Activated naive CD4-positive, alpha-beta T cell treated with Interleukin-2 at 50 U/mL for 16 hours (primary cell): Measurements from ENCODE around the gene PLET1.
A peak's percentile ranks its signal among the peaks of the same experiment; 100 is the strongest.

Experiments
- DNase-seq: peaks from one replicate; pipeline ENCODE4 v3.0.0-alpha.2; 2020

The PLET1 gene, protein sequence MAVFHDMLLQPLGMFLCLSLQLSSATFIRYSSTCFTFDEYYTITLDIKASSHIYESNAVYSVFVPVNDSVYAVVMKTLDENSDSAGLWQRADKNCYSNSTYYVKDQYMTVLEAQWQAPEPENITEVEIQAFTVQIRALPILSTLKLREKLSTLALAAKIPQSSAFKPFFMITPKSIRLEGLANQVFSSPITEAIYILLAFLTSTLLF

DNA sequence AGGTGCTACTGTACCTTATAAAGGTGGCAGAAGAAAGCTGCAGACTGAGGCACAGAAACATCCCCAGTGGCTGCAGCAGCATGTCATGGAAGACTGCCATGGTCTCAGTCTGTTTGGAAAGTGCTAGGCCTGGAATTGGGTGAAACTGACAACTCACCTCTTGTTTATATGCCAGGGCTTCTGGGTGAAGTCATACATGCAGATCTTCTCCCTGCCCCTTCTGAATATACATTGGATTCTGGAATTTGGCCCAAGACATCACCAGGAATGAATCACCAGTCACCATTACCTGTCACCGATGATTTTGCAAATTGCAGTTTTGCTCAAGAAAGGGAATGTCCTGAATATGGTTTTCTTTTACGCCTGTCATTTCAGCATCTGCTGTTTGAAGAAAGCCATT, at the start of gene PLET1:
PLET1 (minus strand) TSS at position 371 of the 400 bp plus-strand sequence; CDS start at position 100, 271 bp downstream.
- DNase-seq: no peak

DNA sequence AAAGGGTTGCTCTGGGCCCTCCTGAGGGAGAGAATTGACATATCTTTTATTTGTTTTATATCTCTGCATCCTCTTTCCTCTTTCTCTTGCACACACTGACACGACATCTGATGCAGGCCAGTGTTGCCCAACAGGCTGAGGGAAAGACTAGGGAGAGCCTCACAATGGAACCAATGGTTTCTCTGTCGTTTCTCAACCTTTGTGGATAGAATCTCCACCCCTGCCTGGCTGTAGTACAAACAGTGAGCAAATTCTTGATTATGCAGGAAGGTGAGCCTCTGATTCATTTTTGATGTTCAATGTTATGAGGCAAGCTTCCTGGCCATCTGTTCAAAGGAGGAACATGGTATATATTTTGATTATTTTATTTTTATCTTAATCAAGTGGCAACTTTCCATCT, 49.8 kb upstream of the PLET1 start:
- no peak for DNase-seq

DNA sequence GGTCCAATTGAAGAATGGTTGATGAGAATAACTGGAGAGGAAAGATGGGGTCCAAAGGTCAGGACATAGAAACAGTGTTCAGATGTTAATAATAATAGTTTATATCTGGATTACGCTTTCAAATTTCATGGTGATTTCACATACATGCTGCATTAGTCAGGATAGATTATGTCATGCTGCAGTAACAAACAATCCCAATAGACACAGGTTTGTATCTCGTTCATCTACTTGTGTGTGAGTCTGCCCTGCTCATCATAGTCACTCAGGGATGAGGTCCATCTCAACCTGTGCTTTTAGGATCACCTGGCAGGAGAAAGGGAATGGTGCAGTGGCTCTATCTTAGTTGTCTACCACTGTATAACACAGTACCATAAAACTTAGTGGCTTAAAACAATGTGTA, 48.0 kb upstream of the PLET1 start:
- no peak for DNase-seq

DNA sequence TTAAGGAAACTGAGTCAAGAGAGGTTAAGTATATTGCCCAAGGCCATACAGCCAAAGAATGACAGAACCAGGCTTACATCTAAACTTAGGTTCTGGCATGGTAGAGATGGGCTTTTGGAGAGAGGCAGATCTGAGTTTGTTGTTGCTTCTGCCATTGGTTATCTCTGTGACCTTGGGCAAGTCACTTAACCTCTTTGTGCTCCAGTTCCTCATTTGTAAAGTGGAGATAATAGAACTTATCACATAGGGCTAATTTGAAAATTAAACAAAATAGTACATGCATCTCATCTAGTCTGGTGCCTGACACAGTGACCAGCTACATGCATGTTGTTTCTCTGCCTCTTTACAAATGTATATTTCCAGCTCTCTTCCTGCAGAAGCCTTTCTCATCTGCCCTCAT, 47.0 kb upstream of the PLET1 start:
- no peak for DNase-seq

DNA sequence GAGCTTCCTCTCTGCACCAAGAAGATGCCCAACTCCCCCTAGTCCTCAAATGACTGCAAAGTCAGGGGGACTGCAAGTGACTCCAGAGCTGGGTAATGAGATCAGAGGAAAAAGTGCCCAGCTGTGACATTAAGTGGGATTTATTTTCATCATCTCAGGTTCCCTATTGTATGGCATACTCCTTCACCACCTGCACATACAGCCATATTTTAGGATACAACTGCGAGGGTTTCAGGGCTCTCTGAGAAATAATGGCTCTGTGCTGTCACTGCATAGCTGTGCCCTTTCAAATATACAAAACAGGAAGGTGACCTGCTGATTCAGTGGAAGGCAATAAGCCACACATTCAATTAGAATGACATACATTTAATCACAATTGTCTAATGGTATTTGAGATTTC, 45.6 kb upstream of the PLET1 start:
- DNase-seq: no peak

DNA sequence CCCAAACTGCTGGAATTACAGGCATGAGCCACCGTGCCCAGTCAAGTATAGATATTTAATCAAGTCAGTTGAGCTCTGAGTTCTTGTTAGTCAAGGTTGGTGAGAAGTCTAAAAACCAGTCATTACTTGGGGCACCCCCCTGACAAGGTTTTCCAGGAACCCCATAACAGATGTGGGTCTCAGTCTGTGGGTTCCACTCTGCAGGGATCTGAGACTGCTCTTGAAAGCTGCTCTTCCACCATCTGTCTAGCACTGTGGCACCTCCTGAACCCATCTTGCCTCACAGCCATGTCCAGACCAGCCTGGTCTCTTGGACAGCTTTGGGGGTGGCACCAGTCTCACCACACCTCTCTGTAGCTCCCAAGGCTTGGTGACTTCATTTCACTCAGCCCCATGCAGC, 44.3 kb upstream of the PLET1 start:
- no peak for DNase-seq

DNA sequence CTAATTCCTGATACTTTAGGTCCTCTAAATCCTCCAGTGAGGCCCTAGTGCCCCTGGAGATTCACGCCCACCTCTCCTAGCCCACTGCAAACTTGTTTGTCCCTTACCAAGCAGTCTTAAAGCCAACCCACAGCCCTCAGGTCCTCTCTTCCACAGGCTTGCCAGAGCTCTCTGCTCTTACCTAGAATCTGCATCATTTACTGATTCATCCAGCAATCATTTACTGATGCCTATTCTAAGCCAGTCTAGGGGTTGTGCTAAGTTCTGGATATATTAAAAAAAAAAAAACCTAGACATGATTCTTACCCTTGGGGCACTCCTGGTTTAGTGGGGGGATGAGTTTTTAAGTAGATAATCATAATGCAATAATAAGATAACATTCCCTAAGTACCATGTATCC, 43.0 kb upstream of the PLET1 start:
- DNase-seq: no peak

DNA sequence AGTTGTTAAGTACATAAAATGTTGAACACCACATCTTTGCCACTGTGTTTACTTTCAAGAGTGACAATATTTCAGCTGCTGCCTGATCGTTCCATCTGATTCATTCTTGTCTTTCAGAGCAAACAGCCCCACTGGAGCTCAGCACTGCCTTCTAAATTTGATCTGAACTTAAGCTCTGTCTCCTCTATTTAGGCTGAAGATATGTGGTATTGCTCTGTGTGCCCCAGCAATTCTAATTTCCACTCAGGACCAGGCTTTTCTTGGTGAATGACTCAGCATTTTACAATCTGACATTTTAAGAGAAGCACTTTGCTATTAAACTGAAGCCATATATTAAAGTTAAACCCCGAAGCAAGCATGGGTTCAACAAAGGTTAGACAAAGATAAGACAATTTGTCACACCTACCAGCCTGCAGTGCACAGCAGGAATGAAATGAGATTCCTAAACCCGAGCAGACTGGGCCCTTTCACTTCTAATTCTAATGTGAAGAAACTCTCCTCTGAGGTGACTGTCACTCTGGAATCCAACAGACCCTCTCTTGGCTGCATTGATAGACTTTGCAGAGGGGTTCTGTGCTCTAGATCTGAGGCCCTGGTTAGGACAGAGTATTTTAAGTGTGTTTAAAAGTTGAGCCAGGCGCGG, 41.7 kb upstream of the PLET1 start:
- DNase-seq: no peak

DNA sequence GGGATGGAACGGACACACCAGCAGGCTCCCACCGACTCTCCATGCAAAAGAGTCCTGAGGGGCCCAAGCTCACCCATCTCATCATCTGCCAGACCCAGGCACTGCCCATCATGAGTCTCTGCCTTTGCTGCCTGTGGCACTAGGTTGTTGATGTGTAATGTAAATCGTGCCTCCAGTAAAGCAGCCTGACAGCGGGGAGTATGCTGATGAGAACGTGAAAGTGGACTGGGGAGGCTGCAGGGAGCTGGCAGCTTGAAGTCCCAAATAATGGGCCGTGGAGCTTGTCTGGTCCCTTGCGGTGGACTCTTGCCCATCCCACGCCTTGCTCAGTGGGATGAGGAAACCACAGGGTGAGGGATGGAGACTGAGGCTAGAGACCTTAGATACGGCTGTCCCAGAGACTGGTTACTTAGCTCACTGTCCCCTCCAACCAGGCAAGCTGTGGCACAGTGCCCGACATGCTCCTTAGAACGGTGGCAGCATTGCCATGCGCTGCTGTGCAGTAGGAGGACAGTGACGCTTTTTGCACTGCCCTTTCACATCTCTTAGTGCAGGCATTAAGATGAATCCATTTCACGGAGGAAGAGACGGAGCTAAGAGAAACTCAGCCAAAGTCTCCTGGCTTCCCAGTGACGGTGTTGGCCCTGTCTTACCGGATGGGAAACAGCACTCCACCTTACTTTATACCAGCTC, 39.6 kb upstream of the PLET1 start:
- DNase-seq: no peak

DNA sequence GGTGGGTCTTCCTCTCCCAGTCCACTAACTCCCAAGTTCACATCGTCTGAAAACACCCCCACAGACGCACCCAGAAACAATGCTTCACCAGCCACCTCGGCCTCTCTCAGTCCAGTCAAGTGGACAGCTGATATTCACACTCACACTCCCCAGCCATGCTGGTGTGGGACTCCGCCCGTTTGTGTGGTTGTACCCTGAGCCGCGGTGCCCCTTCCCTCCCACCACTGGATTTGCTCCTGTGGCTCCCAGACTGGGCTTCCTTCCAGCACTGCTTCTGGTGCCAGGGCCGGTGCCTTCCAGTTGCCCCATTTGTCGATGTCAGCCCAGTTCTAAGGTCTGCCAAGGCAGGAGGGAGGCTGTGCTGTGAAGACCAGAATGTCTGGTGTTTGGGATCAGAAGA, 37.9 kb upstream of the PLET1 start:
- DNase-seq: no peak

DNA sequence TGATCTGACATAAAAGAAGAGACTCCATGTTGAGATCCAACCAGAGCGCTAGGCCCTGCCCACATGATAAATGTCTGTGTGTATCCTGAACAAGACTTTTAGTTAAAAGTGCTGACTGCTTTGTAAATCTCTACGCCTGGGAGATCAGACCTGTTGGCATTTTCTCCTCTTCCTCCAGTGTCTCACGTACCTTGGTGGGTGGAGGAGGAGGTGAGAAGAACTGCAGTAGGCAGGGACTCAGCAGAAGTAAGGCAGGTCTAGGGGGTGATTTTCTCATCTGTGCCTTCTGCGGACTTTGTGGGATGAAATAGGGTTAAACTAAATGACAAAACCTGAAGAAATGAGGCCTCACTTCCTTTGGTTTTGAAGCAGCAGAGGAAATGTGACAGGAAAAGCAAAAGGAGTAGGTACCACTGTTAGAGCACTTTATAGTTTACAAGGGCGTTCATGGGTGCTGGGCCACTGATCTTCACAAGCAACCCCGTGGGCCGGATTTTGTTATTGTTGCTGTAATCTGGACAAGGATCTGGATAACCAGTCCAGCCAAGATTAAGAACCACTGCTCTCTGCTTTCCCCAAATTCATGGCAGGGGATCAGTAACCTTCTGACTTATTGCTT, 36.7 kb upstream of the PLET1 start:
- peak; percentile 16 for DNase-seq

DNA sequence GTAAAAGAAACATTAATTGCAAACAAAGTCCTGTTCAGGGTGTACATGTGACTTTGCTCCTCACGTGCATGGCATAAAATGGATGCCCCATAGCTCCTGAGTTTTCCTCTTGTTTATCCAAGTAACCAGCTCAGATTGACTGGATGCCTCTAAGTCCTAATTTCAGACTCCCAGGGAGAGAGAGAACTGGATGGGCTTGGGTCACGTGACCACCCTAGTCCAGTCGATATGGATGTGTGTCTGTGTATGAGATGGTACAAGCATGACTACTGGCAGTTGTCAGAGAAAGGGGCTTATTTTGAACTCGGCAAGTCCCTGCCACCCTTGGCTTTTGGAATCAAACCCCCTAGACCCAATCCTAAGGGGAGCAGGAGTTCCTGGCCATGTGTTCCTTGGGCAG, 35.4 kb upstream of the PLET1 start:
- DNase-seq: no peak

DNA sequence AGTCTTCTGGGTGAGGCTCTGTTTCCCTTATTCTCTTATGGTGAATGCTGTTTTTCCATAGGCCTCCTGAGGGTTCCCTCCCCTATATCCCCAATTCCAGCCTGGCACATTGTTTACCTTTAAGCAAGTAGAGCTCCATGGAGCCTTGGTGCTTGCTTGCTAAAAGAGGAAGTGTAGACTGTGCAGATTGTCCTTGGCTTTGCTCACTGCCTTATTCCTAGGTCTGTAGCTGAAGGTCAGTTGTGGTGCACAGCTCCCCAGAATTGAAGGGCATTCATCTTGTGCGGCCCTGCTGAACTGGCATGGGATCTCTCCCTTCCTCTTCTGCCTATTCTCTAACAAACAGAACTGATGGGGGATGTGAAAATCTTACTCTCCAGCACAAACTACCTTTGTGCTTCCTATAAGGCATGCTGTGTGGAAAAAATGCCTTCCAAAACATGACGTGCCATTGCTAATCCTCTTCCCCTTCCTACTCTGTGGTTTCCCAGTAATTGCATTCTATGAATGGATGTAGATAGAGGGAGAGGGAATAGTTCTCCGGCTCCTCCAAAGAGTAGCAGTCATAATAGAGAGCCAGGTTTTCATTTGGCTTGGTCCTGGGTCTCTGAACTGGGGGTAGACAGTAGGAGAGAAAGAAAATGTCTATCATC, 34.2 kb upstream of the PLET1 start:
- DNase-seq: no peak

DNA sequence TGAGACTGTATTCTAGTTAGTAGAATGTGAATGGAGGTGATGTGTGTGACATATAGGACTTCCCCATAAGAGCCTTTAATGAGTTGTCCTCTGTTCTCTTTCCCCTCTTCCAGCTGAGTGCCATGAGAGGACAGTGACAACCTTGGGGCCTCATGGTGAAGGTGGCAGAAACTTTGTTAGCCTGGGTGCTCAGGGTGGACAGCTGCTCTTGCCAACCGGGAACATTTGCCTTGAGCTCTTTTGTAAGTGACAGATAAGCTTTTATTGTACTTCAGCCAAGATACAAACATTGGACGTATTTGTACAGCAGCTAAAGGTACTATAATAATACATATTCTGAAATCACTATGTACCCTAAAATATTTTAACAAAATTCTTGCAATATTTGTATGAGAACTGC, 33.0 kb upstream of the PLET1 start:
- no peak for DNase-seq

DNA sequence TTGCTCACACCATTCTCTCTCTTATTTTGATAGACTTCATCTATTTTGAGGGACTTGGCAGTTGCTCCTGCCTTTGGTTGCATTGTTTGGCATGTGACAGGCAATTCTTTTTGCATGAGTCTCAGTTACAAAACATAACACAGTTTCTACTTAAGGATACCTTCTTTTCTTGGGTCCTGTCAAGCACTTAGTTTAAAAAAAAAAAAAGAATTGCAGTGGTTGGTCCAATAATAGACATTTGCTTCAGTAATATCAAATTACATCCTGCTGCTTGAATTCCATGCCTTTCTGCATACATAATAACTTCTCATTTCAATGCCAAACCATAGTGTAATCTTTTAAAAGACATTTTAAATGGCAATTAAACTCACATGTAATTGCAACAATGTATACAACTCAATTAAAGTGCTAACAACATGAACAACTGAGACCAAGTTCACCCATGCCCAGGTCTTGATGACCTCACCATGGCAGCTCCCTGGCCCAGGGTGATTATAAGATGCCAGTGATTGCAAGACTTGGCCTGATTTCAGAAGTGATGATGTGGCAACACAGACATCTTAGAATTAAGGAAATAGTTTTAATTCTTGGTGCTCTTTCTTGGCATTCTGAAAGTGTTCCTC, 32.2 kb upstream of the PLET1 start:
- no peak for DNase-seq

DNA sequence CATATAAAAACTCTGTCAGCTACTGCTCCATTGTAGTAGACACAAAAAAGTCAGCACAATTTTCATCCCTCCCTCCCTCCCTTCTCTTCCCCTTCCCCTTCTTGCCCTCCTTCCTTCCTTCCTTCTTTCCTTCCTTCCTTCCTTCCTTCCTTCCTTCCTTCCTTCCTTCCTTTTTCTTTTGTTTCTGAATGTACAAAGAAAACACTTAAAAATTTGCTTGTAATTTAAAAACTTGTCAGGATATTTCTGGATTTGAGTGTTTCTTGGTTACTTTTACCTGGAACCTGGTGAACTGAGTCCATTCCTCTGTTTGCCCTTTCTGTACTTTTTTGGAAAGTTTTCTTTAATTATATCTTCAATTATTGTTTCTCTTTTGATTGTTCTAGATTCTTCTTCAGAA, 31.5 kb upstream of the PLET1 start:
- DNase-seq: no peak

DNA sequence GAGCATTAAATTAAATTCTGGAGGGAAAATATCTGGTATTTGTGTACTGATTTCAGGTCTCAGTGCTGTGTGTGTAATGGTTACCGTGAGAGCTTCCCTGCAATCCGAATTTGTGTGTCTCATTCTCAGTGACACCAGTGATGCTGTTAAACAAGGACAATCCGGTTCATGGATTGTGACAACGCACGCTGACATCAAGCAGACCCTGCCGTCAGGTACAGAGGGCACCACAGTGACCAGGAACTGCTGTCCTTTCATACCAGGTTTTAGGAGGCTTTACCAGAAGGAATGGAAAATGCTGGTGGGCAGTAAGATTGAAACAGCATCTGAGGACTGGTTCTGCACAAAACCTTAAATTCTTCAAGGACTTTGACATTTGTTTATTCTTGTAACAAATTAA, 30.5 kb upstream of the PLET1 start:
- no peak for DNase-seq

DNA sequence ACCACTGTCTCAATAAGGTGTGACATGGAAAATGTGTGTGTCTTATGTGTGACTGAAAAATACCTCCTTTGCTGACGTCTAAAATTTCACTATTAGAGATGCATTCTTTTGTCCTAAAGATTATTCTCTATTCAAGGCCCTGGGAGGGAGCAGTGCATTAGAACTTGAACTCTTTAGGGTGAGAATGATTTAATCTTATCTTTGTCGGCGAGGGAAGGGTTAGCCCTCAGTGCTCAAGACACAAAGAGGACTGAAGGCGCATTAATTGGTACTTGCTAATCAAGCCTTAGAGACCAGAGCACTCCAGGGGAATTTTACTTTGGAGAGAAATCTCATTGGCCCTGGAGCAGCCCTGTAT, 29.8 kb upstream of the PLET1 start:
- DNase-seq: no peak

DNA sequence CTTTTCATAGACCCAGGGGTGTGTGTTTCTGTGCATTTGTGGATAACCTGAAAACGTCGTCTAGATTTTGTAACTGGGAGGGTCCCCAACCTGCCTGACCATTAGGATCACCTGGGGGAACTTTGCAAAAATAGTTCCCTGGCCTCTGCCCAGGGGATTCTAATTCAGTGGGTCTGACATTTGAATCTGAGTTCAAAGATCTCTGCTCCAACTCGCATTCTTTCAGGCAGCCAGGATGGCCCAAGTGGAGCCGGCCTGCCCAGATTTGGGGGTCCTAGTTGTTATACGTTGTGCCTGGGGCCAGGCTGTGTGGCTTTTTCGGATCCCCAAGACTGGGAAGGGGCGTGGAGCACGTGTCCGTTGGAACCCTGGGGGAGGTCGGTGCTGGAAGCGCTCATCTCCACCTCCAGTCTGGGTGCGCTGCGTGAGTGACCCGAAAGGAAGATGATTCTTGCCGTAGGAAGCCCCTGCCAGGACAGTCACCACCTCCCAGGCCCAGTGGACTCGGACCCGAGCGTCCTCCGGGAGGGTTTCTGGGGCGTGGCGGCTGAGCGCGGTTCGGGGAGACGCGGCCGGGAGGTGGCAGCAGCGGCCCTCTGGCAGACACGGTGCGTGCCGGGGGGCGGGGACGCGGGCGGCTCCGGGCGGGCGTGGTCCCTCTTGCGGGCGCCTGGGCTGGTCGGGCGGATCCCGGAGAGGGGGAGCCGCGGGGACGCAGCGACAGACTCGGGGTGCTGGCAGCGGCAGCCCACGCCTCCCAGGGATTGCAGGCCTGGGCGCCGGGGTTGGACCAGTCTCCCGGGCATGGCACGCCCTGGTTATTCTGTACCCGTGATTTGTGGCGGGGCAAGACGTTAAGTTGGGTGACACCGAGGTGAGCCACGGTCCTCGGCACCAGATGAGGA, 29.2 kb upstream of the PLET1 start:
- peak; percentile 88 for DNase-seq

DNA sequence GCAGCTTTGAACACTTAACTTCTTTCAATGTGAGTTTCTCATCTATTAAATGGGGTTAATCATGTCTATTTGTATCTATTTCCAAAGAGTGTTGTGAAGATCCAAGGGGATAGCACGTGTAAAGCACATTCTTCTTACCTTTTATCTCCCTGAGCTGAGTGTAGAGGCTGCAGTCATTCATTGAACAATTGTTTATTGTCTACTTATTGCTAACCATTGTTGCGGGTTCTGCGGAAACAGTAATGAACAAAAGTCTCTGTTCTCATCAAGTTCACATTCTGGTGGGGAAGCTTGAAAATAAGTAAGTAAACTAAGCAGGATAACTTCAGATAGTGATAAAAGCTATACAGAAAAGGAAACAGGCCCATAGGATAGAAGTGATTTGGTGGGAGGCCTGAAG, 27.4 kb upstream of the PLET1 start:
- no peak for DNase-seq

DNA sequence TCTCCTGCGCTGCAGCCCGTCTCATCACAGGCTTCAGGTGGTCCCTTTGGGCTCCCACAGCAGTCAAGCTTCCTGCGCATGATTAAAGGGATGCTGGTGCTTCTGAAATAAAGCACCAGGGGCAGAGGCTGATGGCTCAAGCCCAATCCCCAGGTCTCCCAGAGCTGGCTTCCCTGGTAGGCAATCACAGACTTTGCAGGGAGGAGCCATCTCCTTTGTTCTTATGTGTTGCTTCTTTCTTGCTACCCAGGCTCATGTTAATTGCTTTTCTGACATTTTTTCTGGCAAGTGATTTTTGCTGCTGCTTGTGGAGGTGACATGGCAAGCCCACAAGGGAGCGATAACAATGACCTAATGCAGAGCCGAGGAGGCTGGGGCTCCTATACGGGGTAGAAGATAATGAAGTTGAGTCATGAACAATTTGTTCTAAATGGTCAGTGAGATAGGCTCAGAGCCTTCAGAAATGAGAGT, 25.2 kb upstream of the PLET1 start:
- no peak for DNase-seq

DNA sequence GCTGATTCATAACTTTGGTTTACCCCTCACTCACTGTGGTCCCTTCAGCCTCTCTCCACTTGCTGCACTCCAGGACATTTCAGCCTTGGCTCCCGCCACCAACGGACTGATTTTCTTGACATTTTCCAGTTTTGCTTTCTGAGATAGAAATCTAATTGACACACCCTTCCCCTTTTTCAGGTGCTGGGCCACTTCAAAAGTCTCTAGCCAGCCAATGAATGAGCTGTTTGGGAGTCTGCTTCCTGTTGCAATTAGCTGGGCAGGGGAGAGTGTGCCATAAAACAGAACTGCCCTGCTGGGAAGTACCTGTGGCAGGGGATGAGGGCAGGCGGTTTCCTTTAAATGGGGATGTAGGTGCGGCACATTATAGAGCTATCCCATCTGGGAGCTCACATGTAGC, 21.1 kb upstream of the PLET1 start:
- DNase-seq: no peak
